Activated CD4-positive, alpha-beta T cell treated with anti-CD3 and anti-CD28 coated beads, Interleukin-2, amount 50 U/mL, for 4 hours (primary cell): ENCODE results near the gene AGBL4.

ENCODE experiments used
- DNase-seq, 2 experiments: peaks; one replicate each; pipeline ENCODE4 v3.0.0-alpha.2; 2020

Gene AGBL4

DNA sequence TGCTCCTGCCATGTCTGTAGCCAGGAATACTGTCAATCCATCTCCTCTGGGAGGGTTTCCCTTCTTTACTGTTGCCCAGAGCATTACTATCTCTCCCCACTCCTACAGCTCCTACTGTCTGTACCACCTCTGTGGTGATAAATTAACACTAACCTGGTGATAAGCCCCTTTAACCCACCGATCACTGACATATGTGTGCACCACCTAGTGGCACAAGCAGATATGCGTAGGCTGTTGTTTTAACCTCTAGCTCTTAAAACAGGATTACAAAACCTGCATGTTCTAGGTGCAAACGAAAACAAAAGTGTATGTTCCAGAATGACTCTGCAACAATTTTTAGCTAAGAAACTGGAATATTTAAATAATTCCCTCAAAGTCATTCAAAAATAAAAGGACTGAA is 1153.2 kb downstream of the AGBL4 start:
- DNase-seq, result no peak

DNA sequence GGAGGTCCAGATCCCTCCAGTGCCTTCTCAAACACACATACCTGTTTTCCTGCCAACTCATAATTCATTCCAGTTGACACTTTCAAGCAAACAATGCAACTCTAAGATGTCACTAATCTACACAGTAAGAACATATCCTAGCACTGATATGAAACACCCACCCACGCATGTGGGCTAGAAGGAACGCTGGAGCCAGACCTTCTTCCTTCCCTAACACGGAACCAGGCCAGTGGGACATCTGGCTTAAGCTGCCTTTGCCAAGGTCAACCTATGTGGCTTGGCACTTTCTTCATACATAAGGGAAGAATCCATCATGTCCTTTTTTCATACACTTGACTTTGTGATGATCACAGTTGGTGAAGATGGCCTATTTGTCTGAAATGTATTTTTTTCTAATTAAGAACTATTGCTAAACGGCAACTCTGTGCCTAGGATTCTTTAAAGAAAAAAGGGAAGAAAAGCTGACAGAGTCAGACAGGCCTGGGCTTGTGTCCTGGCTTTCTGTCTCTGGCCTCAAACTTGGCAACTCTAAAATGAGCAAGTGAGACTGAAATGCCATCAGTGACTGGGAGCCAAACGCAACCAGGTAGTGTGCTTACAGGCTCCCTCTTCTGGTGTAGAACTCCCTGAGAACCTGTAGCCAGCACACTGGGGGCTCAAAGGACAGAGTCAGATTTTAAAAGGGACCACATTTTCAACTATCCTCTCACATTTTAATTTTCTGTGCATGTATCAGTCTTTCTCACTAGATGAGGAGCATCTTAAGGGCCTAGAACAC is 1154.4 kb downstream of the AGBL4 start:
- no peak for DNase-seq

DNA sequence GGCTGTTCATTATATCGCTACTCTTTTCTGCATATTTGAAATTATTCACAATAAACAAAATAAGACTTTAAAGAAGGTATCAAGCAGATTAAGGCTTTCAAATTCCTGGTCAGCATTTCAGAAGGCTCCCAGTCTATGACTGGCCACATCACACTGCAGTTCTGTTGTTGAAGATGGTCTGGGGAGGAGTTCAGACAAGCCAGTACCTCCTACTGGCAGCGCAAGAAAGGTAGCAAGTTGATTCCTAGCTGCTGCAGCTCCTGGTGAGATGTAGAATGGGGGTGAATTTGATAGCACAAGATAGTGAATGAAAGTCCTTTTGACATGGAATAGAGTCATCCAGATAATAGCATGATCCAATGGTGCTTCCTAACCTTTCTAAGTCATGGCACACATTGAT is 1158.8 kb downstream of the AGBL4 start:
- DNase-seq, result no peak

DNA sequence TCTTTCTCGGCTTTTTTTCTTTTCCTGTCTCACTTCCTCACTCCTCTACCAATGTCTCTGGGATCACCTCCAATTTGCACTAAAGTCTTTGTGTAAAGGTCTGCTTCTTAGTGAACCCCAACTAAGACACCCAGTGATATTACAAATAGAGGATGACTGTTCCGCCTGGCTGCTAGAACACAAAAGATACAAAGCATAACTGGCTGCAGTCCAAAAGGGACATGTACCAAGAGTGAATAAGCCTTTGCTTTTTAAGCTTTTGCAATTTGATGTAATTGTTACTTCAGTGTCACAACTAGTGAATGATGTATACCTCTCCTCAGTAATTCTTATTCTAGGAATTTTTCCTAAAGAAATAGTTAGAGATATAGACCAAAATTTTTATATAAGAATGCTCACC is 1164.3 kb downstream of the AGBL4 start:
- DNase-seq, result no peak

DNA sequence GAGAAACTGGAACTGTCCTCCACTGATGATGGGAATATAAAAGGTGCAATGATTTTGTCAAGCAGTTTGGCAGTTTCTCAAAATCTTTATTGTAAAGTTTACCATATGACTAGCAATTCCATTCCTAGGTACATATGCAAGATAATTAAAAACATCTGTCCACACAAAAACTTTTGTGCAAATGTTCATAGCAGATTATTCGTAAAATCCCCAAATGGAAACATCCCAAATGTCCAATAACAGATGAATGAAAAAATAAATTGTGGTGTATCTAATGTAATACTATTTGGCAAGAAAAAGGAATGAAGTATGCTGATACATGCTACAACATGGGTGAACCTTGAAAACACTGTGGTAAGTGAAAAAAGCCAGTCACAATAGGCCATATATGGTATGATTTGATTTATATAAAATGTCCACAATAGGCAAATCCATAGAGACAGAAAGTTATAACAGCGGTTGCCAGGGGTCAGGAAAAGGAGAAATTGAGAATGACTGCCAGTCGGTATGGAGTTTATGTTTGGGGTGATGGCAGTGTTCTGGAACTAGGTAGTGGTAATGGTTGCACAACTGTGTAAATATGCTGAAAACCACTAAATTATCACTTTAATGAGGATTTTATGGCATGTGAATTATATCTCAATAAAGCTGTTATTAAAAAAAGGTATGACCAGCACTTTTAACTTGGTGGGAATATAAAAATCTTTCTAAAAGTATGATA is 1165.4 kb downstream of the AGBL4 start:
- DNase-seq, result no peak

DNA sequence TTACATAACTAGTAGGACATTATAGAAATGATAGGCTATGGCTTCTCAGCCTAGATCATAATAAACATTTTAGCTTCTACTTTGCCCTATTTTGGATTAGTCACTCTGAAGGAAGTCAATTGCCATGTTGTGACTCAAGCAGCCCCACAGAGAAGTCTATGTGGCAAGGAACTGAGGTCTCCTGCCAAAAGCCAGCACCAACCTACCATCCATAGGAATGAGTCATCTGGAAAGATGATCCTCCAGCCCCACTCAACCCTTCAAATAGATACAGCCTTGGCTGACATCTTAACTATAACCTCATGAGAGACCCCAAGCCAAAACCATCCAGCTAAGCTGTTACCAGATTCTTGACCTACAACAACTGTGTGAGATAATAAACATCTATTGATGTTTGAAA is 1170.7 kb downstream of the AGBL4 start:
- no peak for DNase-seq

DNA sequence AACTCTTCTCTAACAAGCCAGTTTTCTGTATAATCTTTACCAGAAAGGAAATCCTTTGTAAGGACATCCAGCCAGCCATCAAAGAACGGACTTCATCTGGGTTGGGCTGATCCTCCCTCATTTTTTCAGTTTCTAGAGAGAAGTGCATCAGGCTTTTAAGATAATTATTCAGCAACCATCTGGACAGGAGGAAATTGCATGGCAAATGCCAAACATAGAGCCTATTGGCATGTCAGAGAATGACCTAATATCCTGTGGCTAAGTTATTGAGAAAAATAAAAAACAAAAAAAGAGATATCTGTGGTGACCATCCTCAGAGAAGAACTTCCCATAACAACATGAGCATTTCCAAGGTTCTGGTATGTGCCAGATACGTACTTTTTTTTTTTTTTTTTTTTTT is 1172.1 kb downstream of the AGBL4 start:
- no peak for DNase-seq

DNA sequence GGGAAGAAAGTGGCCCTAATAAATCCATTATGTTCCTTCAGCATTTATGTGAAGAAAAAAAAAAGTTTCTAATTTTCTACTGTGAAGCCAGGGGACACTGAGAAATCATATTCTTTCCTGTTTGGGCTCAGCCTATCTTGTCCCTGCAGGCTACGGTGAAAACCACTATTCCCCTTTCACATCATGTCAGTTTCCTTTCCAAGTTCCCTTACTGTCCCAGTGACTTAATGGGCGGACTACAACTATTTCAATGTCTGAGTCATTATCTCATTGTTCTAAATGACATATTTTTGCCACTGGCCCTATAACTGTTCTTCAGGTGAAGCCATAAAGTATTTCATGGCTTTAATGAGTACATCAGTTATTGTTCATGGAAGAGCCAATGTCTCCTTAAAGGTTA is 1175.7 kb downstream of the AGBL4 start:
- DNase-seq, result no peak

DNA sequence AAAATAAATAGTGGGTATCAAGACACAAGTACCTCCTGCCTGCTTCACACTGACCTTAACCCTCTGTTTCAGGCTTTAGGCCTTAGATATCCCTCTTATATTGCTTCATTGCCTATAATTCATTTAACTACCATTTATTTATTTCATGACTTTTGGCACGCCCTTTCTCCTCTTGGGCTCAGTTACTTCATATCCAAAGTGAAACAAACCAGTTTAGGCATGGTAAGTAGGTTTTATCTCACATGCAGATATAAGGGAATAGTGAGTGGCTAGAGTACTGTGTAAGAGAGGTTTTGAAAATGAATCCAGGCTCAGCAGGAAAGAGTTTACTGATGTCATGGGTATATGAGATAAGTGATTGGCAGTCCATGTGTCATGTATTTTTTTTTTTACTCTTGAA is 1177.3 kb downstream of the AGBL4 start:
- DNase-seq, result no peak

DNA sequence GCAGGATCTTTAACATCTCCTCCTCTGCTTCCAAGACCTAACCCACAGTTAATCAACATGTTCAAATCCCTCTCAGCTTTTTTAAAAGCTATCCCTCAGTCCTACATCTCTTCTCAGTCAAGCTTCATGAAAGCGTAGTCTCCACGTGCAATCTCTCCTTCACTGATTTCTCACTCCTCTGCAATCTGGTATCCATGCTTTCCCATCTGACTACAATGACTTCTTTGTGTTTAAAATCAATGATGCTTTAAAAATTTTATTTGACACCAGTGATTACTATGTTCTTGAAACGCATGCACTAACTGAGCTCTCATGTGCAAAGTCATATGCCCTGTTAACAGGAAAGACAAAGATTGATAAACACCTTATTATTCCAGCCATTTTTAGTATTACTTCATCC is 1179.6 kb downstream of the AGBL4 start:
- DNase-seq, result no peak

DNA sequence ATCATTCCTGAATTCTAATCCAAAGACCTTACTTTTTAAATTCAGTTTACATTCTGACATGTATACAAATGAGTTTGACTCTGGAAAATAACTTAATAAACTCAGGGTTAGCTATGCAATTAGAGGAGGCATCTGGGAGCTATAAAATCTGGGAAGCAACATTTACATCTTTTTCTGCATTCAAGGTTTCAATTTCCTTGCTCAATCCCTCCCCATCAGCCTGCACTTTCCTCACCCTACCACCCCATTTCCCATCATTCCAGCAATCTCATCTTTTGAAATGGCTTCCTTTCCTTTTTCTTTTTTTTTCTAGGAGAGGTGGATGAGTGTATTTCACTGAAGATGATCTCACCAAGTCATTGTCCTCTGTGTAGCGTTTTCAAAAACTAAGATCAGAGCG is 1181.8 kb downstream of the AGBL4 start:
- DNase-seq, result no peak

DNA sequence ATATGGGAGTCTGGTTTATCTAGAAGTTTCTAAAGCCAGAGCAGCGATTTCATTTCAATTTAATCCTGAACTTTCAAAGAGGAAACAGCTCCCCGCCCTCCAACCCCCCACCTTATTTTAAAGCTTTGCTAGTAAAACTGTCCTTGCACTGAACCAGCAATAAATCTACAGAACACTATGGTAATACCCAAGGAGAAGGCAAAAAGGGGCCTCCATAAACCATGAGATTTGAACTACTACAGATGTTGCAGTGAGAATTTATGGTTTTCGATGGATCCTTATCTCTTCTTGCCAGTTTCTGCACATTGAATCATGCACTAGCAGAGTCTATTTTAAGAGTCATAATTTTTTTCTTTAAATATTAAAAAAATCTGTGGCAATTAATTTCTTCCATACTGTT is 1182.3 kb downstream of the AGBL4 start:
- no peak for DNase-seq

DNA sequence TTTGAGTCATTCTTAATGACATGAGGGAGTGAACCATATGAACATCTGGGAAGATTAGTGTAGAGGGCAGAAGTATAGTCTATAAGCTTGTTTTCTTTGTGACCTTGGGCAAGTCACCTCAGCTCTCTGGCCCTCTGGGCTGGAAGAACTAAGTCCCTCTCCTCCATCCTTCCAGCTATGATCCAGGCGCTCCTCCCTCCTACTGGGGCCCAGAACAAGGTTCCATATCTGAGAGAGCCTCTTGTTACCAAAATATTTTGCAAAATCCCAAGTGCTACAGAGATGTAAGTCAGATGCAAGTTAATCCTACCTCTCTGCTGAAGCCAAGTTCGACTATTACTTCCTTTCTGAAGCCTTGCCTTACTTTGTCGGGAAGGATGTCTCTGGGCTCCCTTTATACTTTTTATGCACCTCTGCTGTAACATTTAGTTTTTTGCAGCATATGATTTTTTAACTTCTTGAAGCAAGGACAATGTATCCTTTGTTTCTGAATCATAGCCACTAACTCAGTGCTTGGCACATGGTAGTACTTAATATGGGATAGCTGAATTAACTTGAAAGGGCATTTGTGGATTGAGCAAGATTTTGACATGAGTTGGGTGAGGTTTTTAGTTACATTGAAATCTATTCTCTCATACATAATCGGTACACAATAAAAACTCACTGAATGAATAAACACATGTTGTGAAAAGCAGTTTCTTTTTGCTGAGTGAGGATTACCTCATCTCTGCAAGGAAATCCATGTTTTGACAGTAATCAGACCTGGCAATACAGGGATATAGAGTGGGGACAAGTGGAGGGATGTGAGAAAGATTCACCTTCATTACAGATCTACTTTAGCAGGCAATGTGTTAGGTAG is 1192.4 kb downstream of the AGBL4 start:
- no peak for DNase-seq

DNA sequence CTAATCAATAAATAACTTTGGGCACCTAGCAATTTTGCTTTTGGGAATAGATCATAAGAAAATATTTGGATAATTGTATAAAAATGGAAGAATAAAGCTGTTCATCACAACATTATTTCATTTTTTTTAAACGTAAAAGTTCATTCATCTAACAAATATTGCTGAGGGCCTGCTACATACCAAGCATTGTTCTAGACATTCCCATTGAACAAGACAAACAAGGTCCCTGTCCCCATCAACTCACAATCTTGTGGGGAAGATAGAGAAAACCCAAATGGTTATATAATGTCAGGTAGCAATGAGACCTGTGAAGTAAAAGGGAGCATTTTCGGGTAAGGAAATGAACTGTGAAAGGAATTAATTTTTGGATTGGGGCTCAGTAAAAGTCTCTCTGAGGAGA is 1193.0 kb downstream of the AGBL4 start:
- DNase-seq, result no peak

DNA sequence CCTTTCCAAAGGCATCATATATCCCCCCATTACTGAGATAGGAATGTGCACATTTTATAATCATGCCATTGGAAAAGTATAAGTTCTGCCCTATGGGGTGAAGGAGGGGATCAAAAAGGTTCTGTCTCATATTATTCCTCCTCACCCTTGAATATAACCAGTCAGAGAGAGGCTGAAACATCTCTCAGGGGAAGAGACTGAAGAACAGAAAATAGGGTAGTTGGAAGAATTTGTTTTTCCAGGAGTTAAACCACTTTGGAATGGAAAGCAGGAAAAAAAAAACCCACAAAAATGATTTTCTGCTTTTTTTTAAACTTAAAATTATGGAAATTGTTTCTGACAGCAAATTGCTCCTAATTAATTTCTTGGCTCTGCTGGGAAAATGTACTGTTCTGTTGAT is 1194.3 kb downstream of the AGBL4 start:
- DNase-seq, result no peak

DNA sequence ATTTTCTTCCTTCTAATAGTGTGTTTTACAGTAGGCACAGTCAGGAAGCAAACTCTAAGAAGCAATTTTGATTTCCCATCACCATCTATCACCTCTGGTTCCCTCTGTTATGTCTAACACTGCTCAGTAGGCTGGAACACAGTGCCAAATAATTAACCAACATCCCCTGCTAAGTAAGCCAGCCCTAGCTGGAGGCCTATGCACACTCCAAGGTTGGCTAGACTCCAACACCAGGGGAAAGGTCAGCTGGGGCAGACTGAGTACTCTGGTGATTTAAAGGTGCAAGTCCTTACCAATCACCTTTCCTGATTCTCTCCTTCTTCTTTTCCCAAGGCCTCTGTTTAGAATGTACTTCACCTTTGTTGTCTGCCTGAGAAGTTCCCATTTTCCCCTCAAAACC is 1200.6 kb downstream of the AGBL4 start:
- DNase-seq, result no peak

DNA sequence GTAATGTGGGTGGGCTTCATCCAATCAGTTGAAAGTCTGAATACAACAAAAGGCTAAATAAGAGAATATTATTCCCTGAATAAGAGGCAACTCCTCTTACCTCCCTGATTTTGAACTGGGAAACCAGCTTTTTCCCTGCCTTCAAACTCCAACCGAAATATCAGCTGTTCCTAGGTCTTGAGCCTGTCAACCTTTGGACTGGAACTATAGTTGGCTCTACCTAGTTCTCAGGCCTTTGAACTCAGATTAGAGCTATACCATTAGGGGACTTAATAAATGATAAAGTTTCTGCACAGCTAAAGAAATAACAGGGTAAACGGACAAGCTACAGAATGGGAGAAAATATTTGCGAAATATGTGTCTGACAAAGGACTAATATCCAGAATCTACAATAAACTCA is 1203.3 kb downstream of the AGBL4 start:
- DNase-seq, result no peak

DNA sequence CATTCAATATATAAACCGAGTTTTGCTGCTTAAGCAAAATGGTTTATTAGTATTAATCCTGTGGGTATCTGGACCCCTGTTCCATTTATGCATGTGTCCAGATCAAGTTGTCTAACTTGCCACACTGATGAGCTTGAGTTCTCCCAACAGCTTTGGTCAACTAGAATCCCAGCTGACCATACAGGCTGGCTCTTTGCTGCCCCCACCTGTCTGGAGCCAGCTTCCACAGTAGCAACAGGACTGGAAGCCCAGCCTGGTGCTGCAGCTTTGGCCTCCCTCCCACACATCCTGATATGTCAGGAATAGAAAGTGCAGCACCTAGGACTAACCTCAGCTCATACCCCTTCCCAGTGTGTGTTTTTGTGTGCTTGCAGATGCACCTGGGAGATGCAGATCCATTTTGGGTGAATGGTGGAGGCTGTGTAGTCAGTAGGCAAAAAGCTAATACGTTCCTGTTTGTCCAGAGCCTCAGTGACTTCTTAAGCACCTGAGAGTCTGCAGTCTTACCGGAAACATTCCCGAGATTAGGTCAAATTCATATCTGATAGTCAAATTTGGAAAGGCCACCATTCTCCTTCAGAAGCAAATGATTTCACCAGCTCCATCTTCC is 1206.1 kb downstream of the AGBL4 start:
- DNase-seq, result no peak

DNA sequence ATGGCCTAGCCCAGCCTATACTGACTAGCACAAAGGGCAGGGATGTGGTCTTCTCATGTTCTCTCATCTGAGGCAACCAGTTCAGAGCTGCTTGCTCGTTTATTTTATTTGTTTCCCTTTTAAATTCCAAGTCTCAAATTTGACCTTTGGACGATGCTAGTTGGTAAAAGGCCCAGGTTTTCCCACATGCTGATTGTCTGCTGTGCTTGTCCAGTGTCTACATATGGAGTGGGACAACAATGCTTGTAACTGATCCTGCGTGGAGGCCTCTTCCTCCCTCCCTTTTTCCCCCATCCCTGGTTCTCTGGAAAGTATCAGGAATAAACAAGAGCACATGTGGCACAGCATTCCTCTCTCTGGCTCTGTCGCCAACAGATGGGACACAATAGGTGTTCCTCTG is 1213.0 kb downstream of the AGBL4 start:
- no peak for DNase-seq

DNA sequence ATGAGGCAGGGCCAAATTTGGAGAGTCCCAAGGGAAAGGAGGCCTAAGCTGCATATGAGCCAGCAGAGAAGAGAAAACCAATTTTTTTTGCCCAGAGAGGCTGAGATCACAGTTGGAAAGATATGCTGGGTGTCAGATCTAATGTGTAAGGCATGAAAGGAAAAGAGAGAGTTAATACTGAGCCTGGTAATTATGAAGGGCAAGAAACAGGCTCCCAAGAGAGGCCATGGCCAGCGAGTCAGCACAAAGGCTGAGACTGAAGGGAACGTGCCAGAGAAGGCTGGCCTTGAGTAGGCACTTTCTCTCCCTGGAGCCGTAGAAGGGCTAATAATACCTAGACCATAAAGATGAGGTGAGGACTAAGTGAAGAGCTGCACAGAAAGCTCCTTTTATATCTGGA is 1215.3 kb downstream of the AGBL4 start:
- DNase-seq, result no peak

DNA sequence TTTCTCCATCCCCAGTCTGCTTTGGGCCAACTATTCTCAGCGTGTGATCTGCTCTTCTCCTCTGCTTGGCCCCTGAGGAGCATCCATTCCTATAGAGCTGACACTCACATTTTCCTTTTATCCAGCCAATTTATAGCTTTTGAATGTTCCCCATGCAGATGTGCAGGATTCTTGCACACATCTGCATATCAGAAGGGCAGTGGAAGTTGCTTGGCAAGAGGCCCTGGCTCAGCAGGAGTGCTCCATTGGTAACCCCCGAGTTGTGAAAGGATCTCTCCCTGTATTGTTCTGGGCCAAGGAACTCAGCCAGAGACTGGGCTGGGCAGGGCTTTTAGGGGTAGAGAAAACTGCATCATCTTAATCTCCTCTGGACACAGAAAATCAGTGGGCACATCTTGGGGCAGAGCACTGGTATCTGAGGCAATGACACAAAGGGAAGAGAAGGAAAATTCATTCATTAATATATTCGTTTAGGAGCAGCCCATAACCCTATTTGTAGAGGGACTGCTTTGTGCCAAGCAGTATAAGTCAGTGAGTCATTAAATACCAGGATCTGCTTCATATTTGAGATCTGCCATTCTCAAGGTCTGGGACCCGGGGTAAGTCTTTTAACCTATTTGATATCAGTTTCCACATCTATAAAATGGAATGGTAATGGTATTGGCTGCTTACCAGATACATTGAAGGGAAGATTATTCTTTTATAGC is 1216.0 kb downstream of the AGBL4 start:
- DNase-seq, result no peak

DNA sequence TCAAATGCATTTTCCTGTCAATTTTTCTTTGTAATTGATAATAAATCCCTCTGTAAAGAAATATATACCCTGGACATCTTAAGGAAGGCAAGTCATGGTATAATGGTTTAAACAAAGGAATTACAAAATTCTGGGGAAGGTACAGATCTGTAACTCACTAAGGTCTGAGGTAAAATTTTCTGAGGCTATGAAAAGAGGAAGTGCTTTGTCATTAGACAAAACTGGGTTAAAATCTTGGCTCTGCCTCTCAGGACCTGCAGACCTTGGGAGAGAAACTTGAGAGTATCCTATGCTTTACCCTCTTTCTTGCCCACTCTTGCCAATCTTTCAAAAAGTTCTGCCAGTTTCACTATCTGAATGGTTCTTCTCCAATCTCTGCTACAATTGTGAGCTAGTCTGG is 1220.3 kb downstream of the AGBL4 start:
- no peak for DNase-seq

DNA sequence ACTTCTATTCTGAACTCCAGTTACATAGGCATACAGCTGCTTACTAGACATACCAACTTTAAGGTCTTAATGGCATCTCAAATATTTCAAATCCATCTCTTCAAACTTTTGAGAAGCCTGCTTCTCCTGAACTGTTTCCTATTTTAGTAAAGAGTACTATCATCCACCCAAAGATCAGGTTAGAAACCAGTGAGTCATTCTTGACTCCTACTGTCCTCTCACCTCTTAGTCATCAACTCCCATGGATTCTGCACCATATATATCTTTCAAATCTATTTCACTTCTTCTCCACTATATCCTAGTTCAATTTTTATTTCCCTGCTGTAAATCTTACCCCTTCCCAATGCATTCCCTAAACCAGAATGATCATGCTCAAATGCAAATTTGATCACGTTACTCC is 1228.9 kb downstream of the AGBL4 start:
- DNase-seq, result no peak
